NCI-H345 treated with DMSO at 0.1 percent for 48 hours (cell line): ENCODE data around the gene CHRNE.
"Not testable (repeated sequence)": the region's sequence is repeated elsewhere in the genome, so short reads cannot be mapped to it uniquely, and the experiment has no call there.

Experiments used
- DNase-seq: peaks from one replicate; lab custom pipeline; 2025; ENCODE audit not compliant: unreplicated experiment; lab: John Stamatoyannopoulos, UW

CHRNE gene

GRCh38 chr17:4891411-4892410, 11.2 kb downstream of the CHRNE start:
- no peak for DNase-seq

- no peak for DNase-seq
These were observed 15.3 kb downstream of the CHRNE start for GRCh38 chr17:4887581-4887980.

DNA sequence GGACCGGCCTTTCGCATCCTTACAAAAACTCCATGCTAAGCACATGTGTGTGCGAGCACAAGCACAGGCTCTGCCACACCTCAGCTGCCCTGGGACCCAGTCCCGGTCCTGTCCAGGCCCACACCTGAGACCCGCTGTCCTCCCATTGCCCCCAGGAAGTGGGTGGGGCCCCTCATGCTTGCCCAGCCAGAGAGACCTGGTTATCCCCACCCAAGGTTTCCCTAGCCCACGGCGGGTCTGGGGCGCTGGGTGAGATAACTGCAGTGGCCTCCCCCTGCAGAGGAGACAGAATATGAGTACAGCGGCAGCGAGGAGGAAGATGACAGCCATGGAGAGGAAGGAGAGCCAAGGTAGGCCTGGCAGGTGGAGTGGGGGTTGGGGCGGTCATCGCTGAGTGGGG, 16.1 kb downstream of the CHRNE start:
- DNase-seq = no peak

- no peak for DNase-seq
These were observed 18.4 kb downstream of the CHRNE start for GRCh38 chr17:4884489-4884888.

- DNase-seq = peak; percentile 22
These were observed 20.9 kb downstream of the CHRNE start for GRCh38 chr17:4881761-4882555.

GRCh38 chr17:4880857-4881256, 22.0 kb downstream of the CHRNE start:
- no peak for DNase-seq

DNA sequence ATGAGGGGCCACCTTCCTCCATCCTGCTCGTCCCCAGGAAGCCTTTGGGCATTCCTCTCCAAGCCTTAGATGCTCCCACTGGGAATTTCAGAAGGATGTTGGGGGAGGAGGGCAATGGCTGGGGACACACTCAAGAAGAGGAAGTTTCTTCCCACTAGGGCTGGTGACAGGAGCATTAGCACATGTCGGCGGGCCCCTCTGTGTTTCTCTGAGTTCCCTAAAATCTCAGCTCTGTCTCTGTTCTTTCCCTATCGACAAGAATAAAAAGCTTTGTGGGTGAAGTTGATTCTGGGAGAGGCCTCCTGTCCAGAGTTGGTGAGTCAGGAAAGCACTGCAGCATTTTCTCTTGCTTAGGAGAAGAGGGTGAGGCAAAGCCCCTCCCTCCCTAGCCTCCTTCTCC, 23.3 kb downstream of the CHRNE start:
- DNase-seq = no peak

- DNase-seq = no peak
These were observed 25.8 kb downstream of the CHRNE start for GRCh38 chr17:4877089-4877488.

GRCh38 chr17:4872786-4873185, 30.1 kb downstream of the CHRNE start:
- no peak for DNase-seq

GRCh38 chr17:4870855-4871254, 32.0 kb downstream of the CHRNE start:
- no peak for DNase-seq

DNA sequence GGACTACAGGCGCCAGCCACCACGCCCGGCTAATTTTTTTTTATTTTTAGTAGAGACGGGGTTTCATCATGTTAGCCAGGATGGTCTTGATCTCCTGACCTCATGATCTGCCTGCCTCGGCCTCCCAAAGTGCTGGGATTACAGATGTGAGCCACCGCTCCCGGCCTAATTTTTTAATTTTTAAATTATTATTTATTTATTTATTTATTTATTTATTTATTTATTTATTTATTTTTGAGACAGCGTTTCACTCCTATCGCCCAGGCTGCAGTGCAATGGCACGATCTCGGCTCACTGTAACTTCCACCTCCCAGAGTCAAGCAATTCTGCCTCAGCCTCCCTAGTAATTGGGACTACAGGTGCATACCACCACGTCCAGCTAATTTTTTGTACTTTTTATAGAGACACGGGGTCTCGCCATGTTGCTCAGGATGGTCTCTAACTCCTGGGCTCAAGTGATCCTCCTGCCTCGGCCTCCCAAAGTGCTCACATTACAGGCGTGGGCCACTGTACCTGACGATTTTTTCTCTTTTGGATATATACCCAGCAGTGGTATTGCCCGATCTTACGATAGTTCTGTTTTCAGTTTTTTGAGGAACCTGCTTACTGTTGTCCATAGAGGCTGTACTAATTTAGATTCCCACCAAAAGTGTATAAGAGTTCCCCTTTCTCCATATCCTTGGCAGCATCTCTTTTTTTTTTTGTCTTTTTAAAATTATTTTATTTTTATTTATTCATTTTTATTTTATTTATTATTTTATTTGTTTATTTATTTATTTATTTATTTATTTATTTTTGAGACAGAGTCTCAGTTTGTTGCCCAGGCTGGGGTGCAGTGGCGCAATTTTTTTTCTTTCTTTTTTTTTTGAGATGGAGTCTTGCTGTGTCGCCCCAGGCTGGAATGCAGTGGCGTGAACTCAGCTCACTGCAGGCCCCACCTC, 33.6 kb downstream of the CHRNE start:
- DNase-seq = not testable (repeated sequence)

DNA sequence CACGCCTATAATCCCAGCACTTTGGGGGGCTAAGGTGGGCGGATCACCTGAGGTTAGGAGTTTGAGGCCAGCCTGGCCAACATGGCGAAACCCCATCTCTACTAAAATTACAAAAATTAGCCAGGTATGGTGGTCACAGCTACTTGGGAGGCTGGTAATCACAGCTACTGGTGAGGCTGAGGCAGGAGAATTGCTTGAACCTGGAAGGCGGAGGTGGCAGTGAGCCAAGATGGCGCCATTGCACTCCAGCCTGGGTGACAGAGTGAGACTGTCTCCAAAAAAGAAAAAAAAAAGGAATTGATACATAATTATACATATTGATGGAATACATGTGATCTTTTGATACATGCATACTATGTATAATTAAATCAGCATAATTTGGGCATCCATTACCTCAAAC, 35.4 kb downstream of the CHRNE start:
- not testable (repeated sequence) for DNase-seq

DNA sequence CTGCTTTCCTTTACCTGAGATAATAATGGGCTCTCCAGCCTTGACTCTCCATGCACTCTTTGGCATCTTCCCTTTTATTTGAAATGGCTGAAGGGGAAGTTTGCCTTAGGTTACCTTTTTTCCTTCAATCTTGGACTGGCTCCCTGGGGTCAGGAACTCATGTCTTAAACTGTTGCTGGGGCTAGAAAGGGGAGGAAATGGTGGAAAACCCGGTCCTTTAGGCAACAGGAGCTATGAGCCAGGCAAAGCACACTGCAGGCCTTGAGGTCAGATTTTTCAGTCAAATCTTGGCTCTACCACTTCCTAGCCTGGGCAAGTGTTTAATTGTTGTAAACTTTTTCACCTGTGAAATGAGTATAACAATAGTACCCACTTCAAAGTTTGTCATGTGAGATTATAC, 39.6 kb downstream of the CHRNE start:
- no peak for DNase-seq

DNA sequence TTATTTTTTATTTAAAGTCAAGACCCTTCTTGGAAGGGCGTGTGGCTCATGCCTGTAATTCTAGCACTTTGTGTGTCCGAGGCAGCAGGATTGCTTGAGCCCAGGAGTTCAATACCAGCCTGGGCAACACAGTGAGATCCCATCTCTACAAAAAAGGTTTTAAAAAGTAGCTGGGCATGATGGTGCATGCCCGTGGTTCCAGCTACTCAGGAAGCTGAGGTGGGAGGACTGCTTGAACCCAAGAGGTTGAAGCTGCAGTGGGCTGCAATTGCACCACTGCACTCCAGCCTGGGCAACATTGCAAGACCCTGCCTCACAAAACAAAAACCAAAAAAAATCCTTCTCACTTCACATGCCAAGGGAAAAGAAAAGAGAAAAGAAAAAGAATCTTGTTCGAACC, 40.2 kb downstream of the CHRNE start:
- no peak for DNase-seq

GRCh38 chr17:4861052-4861451, 41.8 kb downstream of the CHRNE start:
- no peak for DNase-seq

DNA sequence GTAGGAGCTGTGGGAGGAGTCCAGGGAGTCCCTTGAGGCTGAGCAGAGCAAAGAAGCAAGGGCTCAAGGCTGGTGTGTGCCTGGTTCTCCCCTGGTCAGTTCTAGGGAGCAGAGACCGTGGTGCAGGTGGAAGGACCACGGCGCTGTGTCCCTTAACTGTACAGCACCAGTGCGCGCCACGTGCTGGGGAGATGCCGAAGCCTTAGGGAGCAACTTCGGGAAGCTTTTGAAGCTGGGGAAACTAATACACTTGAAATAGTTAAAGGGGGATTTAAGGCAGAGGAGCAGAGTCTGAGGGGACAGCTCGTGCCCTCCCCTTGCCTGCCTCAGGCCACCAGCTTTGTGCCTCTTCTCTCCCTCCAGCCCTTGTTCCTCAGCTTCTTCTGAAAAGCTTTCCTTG, 42.2 kb downstream of the CHRNE start:
- no peak for DNase-seq

GRCh38 chr17:4859816-4860625, 42.9 kb downstream of the CHRNE start:
- DNase-seq = no peak

DNA sequence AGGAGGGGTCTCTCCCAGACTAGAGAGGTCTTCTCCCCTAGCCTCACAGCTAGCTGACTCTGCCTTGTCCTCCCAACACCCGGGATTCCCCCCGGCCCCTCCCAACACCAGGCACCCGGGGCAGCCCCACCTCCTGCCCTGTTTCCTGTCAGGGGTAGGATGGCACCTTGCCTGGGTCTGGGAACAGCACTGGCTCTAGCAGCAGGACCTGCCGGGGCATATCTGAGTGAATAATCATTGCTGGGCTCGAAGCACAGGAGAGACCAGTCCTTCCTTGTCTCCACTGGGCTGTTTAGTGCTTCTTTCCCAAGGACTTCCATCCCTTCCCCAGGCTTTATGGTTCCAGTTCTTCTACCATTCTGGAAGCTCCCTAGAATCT, 44.0 kb downstream of the CHRNE start:
- DNase-seq = no peak

- no peak for DNase-seq
These were observed 44.6 kb downstream of the CHRNE start for GRCh38 chr17:4858068-4858881.
